Trophoblast cell (in vitro differentiated cells and primary cell): Measurements from ENCODE around the gene ELFN1.

ENCODE experiments used
- DNase-seq, 2 donors: peaks; one replicate each; pipeline ENCODE4 v3.0.0-alpha.2; 2016
- H2AFZ ChIP-seq: 2 replicates; pipeline ENCODE4 v1.6.1; 2013; ENCODE audit warnings: low read length, moderate library complexity, mild to moderate bottlenecking; ENCODE audit not compliant: insufficient read depth, poor library complexity
- H2AK5ac ChIP-seq: 2 replicates; pipeline ENCODE4 v1.6.1; 2013; ENCODE audit warnings: mild to moderate bottlenecking, low read length
- H2BK120ac ChIP-seq: 2 replicates; pipeline ENCODE4 v1.6.1; 2013; ENCODE audit warnings: low read length, mild to moderate bottlenecking, moderate library complexity; ENCODE audit not compliant: insufficient read depth, poor library complexity
- H2BK12ac ChIP-seq: 2 replicates; pipeline ENCODE4 v1.6.1; 2013; ENCODE audit warnings: mild to moderate bottlenecking, low read length, moderate library complexity
- H2BK5ac ChIP-seq: 2 replicates; pipeline ENCODE4 v1.6.1; 2013; ENCODE audit warnings: low read length, low read depth, moderate library complexity, mild to moderate bottlenecking; ENCODE audit not compliant: poor library complexity
- H3K14ac ChIP-seq: 2 replicates; pipeline ENCODE4 v1.6.1; 2013; ENCODE audit warnings: mild to moderate bottlenecking, low read length
- H3K18ac ChIP-seq: 2 replicates; pipeline ENCODE4 v1.6.1; 2013; ENCODE audit warnings: mild to moderate bottlenecking, low read length
- H3K23ac ChIP-seq: 2 replicates; pipeline ENCODE4 v1.6.1; 2013; ENCODE audit warnings: low read length
- H3K27ac ChIP-seq: 2 replicates; pipeline ENCODE4 v1.5.1; 2013; ENCODE audit warnings: low read depth, mild to moderate bottlenecking, inconsistent platforms, low read length, moderate library complexity
- H3K27me3 ChIP-seq: 2 replicates; pipeline ENCODE4 v1.6.1; 2013; ENCODE audit warnings: inconsistent platforms, mild to moderate bottlenecking, low read length, moderate library complexity; ENCODE audit not compliant: insufficient read depth
- H3K36me3 ChIP-seq, 2 experiments: 1 replicate in 1 of 2; 2 replicates in 1 of 2; pipeline ENCODE4 v1.6.1; 2013; ENCODE audit warnings: low read length in 2 of 2, mild to moderate bottlenecking in 2 of 2, moderate library complexity in 1 of 2; ENCODE audit not compliant: insufficient read depth in 2 of 2, control insufficient read depth in 1 of 2
- H3K4ac ChIP-seq: 2 replicates; pipeline ENCODE4 v1.6.1; 2013; ENCODE audit warnings: low read depth, mild to moderate bottlenecking, low read length, moderate library complexity
- H3K4me1 ChIP-seq, 2 experiments: 1 replicate in 1 of 2; 2 replicates in 1 of 2; pipeline ENCODE4 v1.6.1; 2013; ENCODE audit warnings: low read length in 2 of 2, mild to moderate bottlenecking in 2 of 2, moderate library complexity in 1 of 2; ENCODE audit not compliant: insufficient read depth in 2 of 2, control insufficient read depth in 1 of 2
- H3K4me2 ChIP-seq: 2 replicates; pipeline ENCODE4 v1.6.1; 2013; ENCODE audit warnings: inconsistent platforms, mild to moderate bottlenecking, low read length, moderate library complexity
- H3K4me3 ChIP-seq: 2 replicates; pipeline ENCODE4 v1.5.1; 2013; ENCODE audit warnings: mild to moderate bottlenecking, low read depth, low read length, inconsistent platforms
- H3K79me1 ChIP-seq: one replicate; pipeline ENCODE4 v1.6.1; 2013; ENCODE audit warnings: low read length
- H3K79me2 ChIP-seq: 2 replicates; pipeline ENCODE4 v1.6.1; 2013; ENCODE audit warnings: low read length, mild to moderate bottlenecking; ENCODE audit not compliant: control insufficient read depth, insufficient read depth, poor library complexity
- H3K9ac ChIP-seq: 2 replicates; pipeline ENCODE4 v1.6.1; 2013; ENCODE audit warnings: mild to moderate bottlenecking, low read length
- H3K9me3 ChIP-seq: 2 replicates; pipeline ENCODE4 v1.6.1; 2013; ENCODE audit warnings: low read depth, mild to moderate bottlenecking, control low read depth, inconsistent platforms, low read length; ENCODE audit not compliant: insufficient read depth
- H4K12ac ChIP-seq: 2 replicates; pipeline ENCODE4 v1.6.1; 2013; ENCODE audit warnings: low read depth, mild to moderate bottlenecking, low read length, moderate library complexity
- H4K8ac ChIP-seq: 2 replicates; pipeline ENCODE4 v1.6.1; 2013; ENCODE audit warnings: low read depth, mild to moderate bottlenecking, low read length, moderate library complexity
- H4K91ac ChIP-seq: one replicate; pipeline ENCODE4 v1.6.1; 2013; ENCODE audit warnings: low read depth, mild to moderate bottlenecking, low read length, moderate library complexity
- WGBS: extraction: QIAGEN DNeasy Blood & Tissue Kit; methylation state at CpG from one replicate; pipeline ENCODE4 v1.1.7; 2013; ENCODE audit warnings: missing lambda C conversion rate; ENCODE audit not compliant: insufficient read length, insufficient coverage; ENCODE audit errors: extremely low coverage; 5-methylcytosine and 5-hydroxymethylcytosine counted together

The ELFN1 gene

DNA sequence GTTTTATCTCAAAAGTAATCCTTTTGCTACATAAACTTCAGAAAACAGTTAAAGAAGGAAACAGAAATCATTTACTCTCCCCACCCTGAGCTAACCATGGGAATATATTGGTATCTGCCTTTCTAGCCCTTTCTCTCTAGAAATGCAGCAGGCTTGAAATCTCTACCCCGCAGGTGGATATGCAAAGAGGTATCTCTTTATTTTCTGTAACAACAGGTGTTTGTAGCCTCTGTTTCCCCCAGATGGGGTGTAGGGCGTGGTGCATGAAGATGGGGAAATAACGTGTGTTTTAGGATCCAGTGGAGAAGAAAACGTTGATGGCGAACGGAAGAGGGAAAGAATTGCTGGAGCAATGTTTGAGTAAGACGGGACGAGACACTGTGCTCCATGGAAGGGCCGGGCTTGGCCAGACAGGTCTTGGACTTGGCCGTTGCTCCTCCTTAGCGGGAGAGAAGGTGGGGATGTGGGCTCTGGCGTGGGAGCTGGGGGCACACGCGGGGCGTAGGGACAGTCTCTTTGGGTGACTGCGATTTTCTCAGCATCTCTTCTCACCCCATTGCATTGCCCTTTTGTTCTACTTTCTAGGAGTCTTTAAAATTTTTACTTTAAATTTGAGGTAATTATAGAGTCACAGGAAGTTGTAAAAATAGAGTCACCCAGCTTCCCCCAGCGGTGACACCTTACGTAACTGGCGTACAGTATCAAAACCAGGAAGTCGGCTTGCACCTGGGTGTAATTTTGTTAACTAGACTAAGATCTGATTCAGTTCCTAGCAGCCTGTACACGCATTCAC lies 82.9 kb downstream of the ELFN1 start:
- Histone ChIP-seq H2AK5ac (no peak overlapping the region), H3K79me1 (no peaks in the 10 kb centered on the region), H4K91ac (no peak overlapping the region), H2BK120ac (no peak overlapping the region), H3K14ac (no peak overlapping the region), H4K12ac (no peak overlapping the region), H4K8ac (no peak overlapping the region), H3K9ac (no peak overlapping the region), H3K4ac (no peak overlapping the region), H3K79me2 (no peaks in the 10 kb centered on the region), H2AFZ (no peak overlapping the region), H3K4me1 (no peaks in the 10 kb centered on the region), H3K36me3 (no peaks in the 10 kb centered on the region), H3K23ac (no peak overlapping the region), H3K9me3 (no peaks in the 10 kb centered on the region), H3K27me3 (no peaks in the 10 kb centered on the region), H2BK12ac (no peak overlapping the region), H3K27ac (no peak overlapping the region), H3K18ac (no peak overlapping the region), H2BK5ac (no peak overlapping the region), H3K4me3 (no peak overlapping the region), H3K4me2 (no peak overlapping the region)
- DNase-seq, result no peak
- 100% methylated on average over 6 of the region's 21 CpGs for WGBS

DNA sequence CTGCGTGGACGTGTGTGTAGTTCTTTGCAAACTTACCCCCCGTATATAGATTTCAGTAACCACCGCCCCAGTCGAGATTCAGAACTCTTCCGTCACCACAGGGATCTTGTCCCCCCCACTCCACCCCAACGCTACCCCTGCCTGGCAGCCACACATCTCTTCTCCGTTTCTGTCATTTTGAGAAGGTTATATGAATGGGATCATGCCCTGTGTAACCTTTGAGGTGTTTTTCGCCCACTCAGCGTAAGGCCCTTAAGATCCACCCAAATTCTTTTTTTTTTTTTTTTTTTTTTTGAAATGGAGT lies 83.4 kb downstream of the ELFN1 start:
- Histone ChIP-seq H3K9me3 (no peaks in the 10 kb centered on the region), H3K4ac (no peak overlapping the region), H3K18ac (no peak overlapping the region), H3K36me3 (no peaks in the 10 kb centered on the region), H3K9ac (no peak overlapping the region), H2BK120ac (no peak overlapping the region), H3K4me3 (no peak overlapping the region), H3K4me1 (no peaks in the 10 kb centered on the region), H2AFZ (no peak overlapping the region), H2BK5ac (no peak overlapping the region), H3K14ac (no peak overlapping the region), H3K23ac (no peak overlapping the region), H2BK12ac (no peak overlapping the region), H3K79me2 (no peaks in the 10 kb centered on the region), H4K8ac (no peak overlapping the region), H3K4me2 (no peak overlapping the region), H4K91ac (no peak overlapping the region), H3K27me3 (no peaks in the 10 kb centered on the region), H3K79me1 (no peaks in the 10 kb centered on the region), H3K27ac (no peak overlapping the region), H2AK5ac (no peak overlapping the region), H4K12ac (no peak overlapping the region)
- WGBS, result no CpG with 5 or more reads among the region's 10 CpGs
- no peak for DNase-seq

DNA sequence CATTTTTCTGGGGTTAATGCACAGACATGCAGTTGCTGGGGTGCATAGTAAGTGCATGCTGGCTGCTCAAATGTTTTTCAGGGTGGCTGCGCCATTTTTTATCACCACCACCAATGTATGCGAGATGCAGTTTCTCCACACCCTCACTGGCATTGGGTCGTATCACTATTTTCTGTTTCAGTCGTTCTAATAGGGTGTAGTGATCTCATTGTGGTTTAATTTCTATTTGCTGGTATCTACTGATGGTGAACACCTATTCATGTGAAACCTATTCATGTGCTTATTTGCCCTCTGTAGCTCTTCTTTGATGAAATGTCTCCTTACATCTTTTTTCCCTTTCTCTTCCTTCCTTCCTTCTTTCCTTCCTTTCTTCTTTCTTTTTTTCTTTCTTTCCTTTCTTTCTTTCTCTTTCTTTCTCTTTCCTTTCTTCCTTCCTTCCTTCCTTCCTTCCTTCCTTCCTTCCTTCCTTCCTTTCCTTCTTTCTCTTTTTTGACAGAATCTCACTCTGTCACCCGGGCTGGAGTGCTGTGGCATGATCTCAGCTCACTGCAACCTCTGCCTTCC lies 84.3 kb downstream of the ELFN1 start:
- Histone ChIP-seq H3K4me3 (no peak overlapping the region), H3K18ac (no peak overlapping the region), H3K4me1 (no peaks in the 10 kb centered on the region), H2BK120ac (no peak overlapping the region), H3K4ac (no peak overlapping the region), H3K4me2 (no peak overlapping the region), H2BK12ac (no peak overlapping the region), H3K36me3 (no peaks in the 10 kb centered on the region), H4K8ac (no peak overlapping the region), H4K91ac (no peak overlapping the region), H3K9me3 (peaks cover 2% of the 10 kb centered on the region), H3K23ac (no peak overlapping the region), H3K9ac (no peak overlapping the region), H4K12ac (no peak overlapping the region), H3K27me3 (no peaks in the 10 kb centered on the region), H3K79me1 (no peaks in the 10 kb centered on the region), H3K27ac (no peak overlapping the region), H2AFZ (no peak overlapping the region), H3K14ac (no peak overlapping the region), H2AK5ac (no peak overlapping the region), H2BK5ac (no peak overlapping the region), H3K79me2 (no peaks in the 10 kb centered on the region)
- DNase-seq, result no peak
- no CpG with 5 or more reads among the region's 5 CpGs for WGBS

DNA sequence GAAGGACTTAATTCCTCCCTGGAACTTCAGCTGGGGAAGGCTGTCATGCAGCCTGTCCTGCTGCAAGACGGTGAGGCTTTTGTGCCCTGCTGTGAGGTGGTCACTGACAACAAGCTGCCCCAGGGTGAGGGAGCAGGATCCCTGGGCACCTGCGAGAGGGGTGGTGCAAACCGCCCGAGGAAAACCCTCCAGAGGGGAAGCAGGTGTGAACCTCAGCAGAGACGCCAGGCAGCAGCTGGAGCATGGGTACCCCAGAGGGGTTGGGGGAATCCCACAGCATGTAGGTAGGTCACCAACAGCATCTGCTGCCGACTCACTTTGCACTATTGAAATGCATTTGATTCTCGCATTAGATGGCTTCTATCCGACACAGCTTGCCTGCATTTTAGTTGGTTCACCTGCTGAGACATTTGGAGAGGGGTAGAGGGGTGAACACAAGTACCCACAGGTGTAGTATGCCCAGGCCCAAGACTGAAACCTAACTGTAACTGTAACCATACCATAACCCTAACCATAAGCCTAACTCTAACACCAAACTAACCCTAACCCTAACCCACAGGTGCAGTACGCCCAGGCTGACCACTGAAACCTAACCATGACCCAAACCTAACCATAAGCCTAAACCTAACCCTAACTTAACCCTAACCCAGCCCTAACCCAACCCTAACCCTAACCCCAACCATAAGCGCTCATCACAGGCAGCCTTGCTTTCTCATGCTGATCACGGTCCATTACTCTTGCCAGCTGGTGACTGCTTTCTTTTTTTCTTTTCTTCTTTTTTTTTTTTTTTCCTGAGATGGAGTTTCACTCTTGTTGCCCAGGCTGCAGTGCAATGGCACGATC lies 85.9 kb downstream of the ELFN1 start:
- H4K8ac ChIP-seq, result no peak overlapping the region
- H2BK120ac ChIP-seq, result no peak overlapping the region
- H4K12ac ChIP-seq, result no peak overlapping the region
- H2AK5ac ChIP-seq, result no peak overlapping the region
- no peak overlapping the region for H3K4me2 ChIP-seq
- H3K79me2 ChIP-seq, result no peaks in the 10 kb centered on the region
- H2BK5ac ChIP-seq, result no peak overlapping the region
- H3K9me3 ChIP-seq, result peaks cover 2% of the 10 kb centered on the region
- no CpG with 5 or more reads among the region's 12 CpGs for WGBS
- no peak overlapping the region for H3K4ac ChIP-seq
- H3K14ac ChIP-seq, result no peak overlapping the region
- no peaks in the 10 kb centered on the region for H3K4me1 ChIP-seq
- H3K4me3 ChIP-seq, result no peak overlapping the region
- H3K23ac ChIP-seq, result no peak overlapping the region
- H3K18ac ChIP-seq, result no peak overlapping the region
- no peaks in the 10 kb centered on the region for H3K79me1 ChIP-seq
- no peak overlapping the region for H2BK12ac ChIP-seq
- no peak overlapping the region for H3K9ac ChIP-seq
- no peak overlapping the region for H4K91ac ChIP-seq
- H3K27me3 ChIP-seq, result no peaks in the 10 kb centered on the region
- no peak overlapping the region for H2AFZ ChIP-seq
- H3K27ac ChIP-seq, result no peak overlapping the region
- H3K36me3 ChIP-seq, result no peaks in the 10 kb centered on the region
- DNase-seq, result no peak
